Upper lobe of right lung (tissue), 1 donor: ENCODE measurements around the gene FNTB. TPM values are rescaled to one million over a fixed set of nuclear protein-coding genes. Genes with fewer than 3 reads are reported as not detected.

Source experiments
- ATAC-seq: fragments of 200-7000 bp; cut with Tn5 transposase; one replicate; pipeline ENCODE4 v1.9.1; 2020; ENCODE audit warnings: mild to moderate bottlenecking, moderate library complexity
- DNase-seq: peaks from one replicate; pipeline ENCODE4 v3.0.0-alpha.2; 2020
- H3K27ac ChIP-seq: fragments of 200-600 bp; one replicate; pipeline ENCODE4 v1.8.0; 2022
- H3K27me3 ChIP-seq: fragments of 200-600 bp; one replicate; pipeline ENCODE4 v1.8.0; 2022; ENCODE audit warnings: mild to moderate bottlenecking
- H3K36me3 ChIP-seq: fragments of 200-600 bp; one replicate; pipeline ENCODE4 v1.8.0; 2022
- H3K4me1 ChIP-seq: fragments of 200-600 bp; one replicate; pipeline ENCODE4 v1.8.0; 2022
- H3K4me3 ChIP-seq: fragments of 200-600 bp; one replicate; pipeline ENCODE4 v1.8.0; 2022; ENCODE audit warnings: mild to moderate bottlenecking
- H3K9me3 ChIP-seq: fragments of 200-600 bp; one replicate; pipeline ENCODE4 v1.8.0; 2022
- intact Hi-C: fragments of 100-400 bp; cut with DNase I; formaldehyde crosslinking; loops from one replicate; pipeline ENCODE4 v1.11.0; 2022
- total RNA-seq: library from RNA; stranded (reverse); fragmentation: NEBNext Ultra II Directional; extraction: Animal tissue kit (Norgen Biotek cat#: 25700); gene quantifications from one replicate; pipeline ENCODE4 v1.2.1, GENCODE V29; 2021
- TF ChIP-seq, protein P1 (sequence below): fragments of 200-600 bp; IDR thresholded peaks from one replicate; pipeline ENCODE4 v1.8.0; 2022; ENCODE audit warnings: antibody characterized with exemption
- donor health status: DM: no; HTN: yes; CAD: no; lungs with severe emphysema.

The FNTB gene
- total RNA-seq, 1 donor from 2014 or later: 14.2 TPM

DNA sequence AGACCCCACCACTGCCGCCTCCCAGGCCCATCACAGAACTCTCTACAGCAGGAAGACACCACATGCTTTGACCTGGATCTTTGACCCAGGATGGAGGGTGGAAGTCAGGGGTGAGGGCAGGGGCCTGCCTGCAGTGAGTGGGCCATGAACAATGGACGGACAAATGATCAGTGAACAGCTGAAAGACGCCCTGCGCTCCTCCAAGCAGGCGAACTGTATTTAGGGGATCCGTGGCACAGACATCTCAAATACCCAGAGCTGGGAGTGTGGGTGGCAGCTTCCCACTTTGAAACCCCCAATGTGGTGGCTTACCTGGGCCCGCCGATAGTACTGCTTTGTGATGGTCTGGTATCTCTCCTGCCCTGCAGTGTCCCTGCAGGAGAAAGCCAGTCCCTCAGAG, 35.4 kb upstream of the FNTB start:
- Histone ChIP-seq H3K27me3 (no peaks in the 10 kb centered on the region), H3K4me3 (no peak overlapping the region), H3K36me3 (no peaks in the 10 kb centered on the region), H3K4me1 (no peaks in the 10 kb centered on the region), H3K9me3 (no peaks in the 10 kb centered on the region), H3K27ac (no peak overlapping the region)
- no peak for ATAC-seq
- TF ChIP-seq, protein P1, sequence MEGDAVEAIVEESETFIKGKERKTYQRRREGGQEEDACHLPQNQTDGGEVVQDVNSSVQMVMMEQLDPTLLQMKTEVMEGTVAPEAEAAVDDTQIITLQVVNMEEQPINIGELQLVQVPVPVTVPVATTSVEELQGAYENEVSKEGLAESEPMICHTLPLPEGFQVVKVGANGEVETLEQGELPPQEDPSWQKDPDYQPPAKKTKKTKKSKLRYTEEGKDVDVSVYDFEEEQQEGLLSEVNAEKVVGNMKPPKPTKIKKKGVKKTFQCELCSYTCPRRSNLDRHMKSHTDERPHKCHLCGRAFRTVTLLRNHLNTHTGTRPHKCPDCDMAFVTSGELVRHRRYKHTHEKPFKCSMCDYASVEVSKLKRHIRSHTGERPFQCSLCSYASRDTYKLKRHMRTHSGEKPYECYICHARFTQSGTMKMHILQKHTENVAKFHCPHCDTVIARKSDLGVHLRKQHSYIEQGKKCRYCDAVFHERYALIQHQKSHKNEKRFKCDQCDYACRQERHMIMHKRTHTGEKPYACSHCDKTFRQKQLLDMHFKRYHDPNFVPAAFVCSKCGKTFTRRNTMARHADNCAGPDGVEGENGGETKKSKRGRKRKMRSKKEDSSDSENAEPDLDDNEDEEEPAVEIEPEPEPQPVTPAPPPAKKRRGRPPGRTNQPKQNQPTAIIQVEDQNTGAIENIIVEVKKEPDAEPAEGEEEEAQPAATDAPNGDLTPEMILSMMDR: no peak
- DNase-seq: no peak
- intact Hi-C loops: no loop called here

DNA sequence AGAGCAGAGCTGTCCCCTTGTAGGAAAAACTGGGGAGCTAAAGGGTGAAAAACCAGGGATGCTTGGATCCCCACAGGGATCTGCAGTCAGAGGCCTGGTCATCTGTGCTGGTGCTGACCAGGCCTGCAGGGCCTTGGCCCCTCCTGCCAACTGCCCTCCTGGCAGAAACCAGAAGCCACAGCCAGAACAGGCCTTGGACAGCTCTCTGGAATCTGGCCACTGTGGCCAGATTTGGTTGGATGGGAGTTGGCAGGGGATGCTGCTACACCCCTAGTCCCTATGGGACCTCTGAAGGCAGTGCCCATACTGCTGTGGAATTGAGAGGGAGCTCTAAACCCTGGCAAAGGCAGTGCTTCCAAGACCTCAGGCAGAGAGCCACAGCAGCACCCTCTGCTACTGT, 35.0 kb upstream of the FNTB start:
- Histone ChIP-seq H3K9me3 (no peaks in the 10 kb centered on the region), H3K27ac (no peak overlapping the region), H3K4me3 (no peak overlapping the region), H3K27me3 (no peaks in the 10 kb centered on the region), H3K4me1 (no peaks in the 10 kb centered on the region), H3K36me3 (no peaks in the 10 kb centered on the region)
- intact Hi-C loops: no loop called here
- ATAC-seq (no peak), DNase-seq (no peak)
- TF ChIP-seq, protein P1: no peak

DNA sequence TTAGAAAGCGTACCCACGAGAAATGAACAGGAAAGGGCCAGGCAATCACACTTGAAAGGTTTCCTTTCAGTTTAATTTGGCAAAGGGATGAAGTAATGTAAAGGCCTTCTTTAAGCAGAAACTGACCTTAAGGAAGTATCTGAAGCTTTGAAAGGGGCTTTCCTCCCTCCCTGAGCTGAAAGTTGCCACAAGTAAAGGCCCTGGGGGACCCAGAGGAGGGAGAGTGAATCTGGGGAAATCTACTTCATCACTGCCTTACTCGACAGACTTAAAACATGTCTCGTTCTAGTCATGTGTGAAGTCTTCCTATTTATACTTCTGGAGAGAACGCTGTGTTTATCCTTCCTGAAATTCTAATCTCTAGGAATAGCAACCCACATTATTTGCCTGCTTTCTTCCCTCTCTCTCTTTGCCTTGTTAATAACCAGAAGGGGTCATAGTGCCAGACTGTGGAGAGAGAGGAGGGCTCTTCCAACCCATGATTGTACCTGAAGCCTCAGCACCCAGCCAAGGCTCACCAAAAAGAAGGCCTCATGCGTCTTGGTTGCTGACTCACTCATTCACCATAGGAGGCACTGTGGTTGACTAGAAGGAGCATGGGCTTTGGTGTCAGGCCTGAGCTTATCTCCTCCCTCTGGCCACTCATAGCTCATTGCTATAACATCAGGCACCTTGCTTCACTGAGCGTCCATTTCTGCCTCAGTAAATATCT, 33.9 kb upstream of the FNTB start:
- H3K27ac ChIP-seq: no peak overlapping the region
- H3K4me1 ChIP-seq: no peaks in the 10 kb centered on the region
- ATAC-seq: no peak
- no peaks in the 10 kb centered on the region for H3K9me3 ChIP-seq
- no peaks in the 10 kb centered on the region for H3K27me3 ChIP-seq
- intact Hi-C loops: no loop called here
- no peak for DNase-seq
- H3K4me3 ChIP-seq: no peak overlapping the region
- TF ChIP-seq, protein P1: no peak
- no peaks in the 10 kb centered on the region for H3K36me3 ChIP-seq

DNA sequence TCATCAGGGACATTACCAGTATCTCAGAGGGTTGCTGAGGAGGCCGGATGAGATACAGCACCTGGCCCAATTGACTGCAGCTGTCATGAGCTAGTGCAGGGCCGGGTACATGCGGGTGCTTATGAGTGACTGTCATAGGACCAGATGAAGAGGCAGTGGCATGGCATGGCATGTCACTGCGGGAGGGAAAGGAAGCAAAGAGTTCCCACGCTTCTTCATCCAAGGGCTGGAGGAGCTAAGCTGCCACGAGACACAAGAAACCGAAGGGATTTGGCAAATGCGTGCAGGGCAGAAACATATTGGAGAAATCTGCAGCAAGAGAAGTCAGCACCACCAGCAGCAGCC, 33.4 kb upstream of the FNTB start:
- TF ChIP-seq, protein P1: no peak
- Histone ChIP-seq H3K36me3 (no peaks in the 10 kb centered on the region), H3K9me3 (no peaks in the 10 kb centered on the region), H3K4me1 (no peaks in the 10 kb centered on the region), H3K27ac (no peak overlapping the region), H3K4me3 (no peak overlapping the region), H3K27me3 (no peaks in the 10 kb centered on the region)
- DNase-seq (no peak), ATAC-seq (no peak)
- intact Hi-C loops: no loop called here

DNA sequence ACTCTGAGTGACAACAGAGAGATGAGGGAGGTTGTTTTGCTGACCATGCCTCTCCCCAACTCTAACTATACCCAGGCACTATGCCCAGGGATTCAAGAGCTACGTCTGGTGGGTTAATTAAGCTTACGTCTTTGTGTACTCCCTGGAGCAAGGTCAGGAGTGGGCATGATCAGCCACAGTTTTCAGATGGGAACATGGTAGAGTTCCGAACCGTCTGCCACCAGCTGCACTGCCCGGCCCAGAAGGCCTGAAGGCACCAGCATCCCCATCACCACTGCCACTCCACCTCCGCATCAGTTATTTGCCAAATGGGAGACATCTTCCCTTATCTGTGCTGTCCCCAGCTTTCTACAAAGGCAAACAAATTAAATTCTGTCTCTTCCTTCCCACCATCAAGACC, 33.0 kb upstream of the FNTB start:
- no peak for ATAC-seq
- Histone ChIP-seq H3K9me3 (no peaks in the 10 kb centered on the region), H3K27me3 (no peaks in the 10 kb centered on the region), H3K4me1 (no peaks in the 10 kb centered on the region), H3K36me3 (no peaks in the 10 kb centered on the region), H3K27ac (no peak overlapping the region), H3K4me3 (no peak overlapping the region)
- intact Hi-C loops: no loop called here
- no peak for DNase-seq
- TF ChIP-seq, protein P1: no peak
